Gastrocnemius medialis (tissue), 4 donors: ENCODE results near the gene RTTN.

Experiments used
- POLR2A ChIP-seq, 2 donors: fragments of 450-650 bp; IDR thresholded peaks; one replicate each; pipeline ENCODE4 v1.6.1; 2017; ENCODE audit warnings: antibody characterized with exemption in 2 of 2, mild to moderate bottlenecking in 2 of 2, moderate library complexity in 2 of 2
- TF ChIP-seq, protein P1 (sequence below), 5 experiments: fragments of 450-650 bp in 3 of 5; fragments of 200-600 bp in 2 of 5; sonication (generic) in 2 of 5; IDR thresholded peaks in 4 of 5; conservative IDR thresholded peaks in 1 of 5; 1 replicate in 4 of 5; 2 replicates in 1 of 5; pipeline ENCODE4 v1.5.1; 2016 to 2019; ENCODE audit warnings: antibody characterized with exemption in 5 of 5, mild to moderate bottlenecking in 3 of 5, moderate library complexity in 3 of 5

DNA sequence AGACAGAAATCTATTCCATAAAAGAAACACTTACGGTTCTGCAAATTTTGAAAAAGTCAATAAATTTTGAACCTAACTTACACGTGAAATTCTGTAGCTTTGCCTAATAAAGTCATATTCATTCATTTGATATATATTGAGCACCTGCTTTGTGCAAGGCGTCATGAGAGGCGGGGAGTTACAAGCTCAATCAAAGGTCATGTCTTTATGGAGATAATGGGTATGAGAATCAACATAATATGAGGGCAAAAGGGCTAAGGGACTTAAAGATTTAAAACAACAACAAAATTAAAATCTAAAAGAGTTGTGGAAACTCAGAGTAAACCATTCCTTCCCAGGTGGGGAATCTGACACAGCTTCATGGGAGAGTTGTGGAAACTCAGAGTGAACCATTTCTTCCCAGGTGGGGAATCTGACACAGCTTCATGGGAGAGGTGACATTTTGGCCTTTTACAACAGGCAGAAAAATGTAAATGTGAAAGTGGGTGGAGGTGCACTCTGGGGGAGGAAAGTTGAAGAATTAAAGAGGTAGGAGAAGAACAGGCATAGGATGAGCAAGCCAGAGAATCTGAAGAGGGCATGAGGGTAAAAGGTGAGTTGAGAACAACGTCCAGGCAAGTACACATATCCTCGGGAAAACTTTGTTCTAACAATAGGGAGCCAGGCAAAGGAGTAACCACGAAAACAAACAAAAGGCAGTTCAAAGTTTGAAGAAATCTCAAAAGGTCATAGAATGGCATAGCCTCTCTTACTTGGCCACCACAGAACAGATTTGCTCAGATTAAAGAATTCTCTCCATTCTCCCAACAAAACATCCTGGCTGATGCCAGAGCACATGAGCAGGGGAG, 208.3 kb downstream of the RTTN start:
- TF ChIP-seq, protein P1, sequence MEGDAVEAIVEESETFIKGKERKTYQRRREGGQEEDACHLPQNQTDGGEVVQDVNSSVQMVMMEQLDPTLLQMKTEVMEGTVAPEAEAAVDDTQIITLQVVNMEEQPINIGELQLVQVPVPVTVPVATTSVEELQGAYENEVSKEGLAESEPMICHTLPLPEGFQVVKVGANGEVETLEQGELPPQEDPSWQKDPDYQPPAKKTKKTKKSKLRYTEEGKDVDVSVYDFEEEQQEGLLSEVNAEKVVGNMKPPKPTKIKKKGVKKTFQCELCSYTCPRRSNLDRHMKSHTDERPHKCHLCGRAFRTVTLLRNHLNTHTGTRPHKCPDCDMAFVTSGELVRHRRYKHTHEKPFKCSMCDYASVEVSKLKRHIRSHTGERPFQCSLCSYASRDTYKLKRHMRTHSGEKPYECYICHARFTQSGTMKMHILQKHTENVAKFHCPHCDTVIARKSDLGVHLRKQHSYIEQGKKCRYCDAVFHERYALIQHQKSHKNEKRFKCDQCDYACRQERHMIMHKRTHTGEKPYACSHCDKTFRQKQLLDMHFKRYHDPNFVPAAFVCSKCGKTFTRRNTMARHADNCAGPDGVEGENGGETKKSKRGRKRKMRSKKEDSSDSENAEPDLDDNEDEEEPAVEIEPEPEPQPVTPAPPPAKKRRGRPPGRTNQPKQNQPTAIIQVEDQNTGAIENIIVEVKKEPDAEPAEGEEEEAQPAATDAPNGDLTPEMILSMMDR (IDR thresholded peaks at IDR 0.05 in 4 of 5, conservative IDR thresholded peaks at IDR 0.05 in 1 of 5) = no peak
- TF ChIP-seq POLR2A (IDR thresholded peaks at IDR 0.05) = no peak
